CD4-positive, alpha-beta T cell (primary cell): ENCODE measurements around the gene ABCA10. TPM values are rescaled to one million over a fixed set of nuclear protein-coding genes. Genes with fewer than 3 reads are reported as not detected.

Experiments used
- ATAC-seq: fragments of 200-7000 bp; cut with Tn5 transposase; one replicate; pipeline ENCODE4 v1.10.0; 2022; ENCODE audit warnings: mild to moderate bottlenecking; ENCODE audit not compliant: poor library complexity
- CTCF ChIA-PET: fragments of 350-600 bp; sonication (Branson Sonifier 250); formaldehyde crosslinking; loops from one replicate; lab custom pipeline; 2021; ENCODE audit warnings: antibody characterized with exemption, inconsistent platforms; lab: Charles Lee
- POLR2A ChIA-PET: fragments of 350-600 bp; sonication (Branson Sonifier 250); formaldehyde crosslinking; loops from one replicate; lab custom pipeline; 2021; ENCODE audit warnings: antibody characterized with exemption, inconsistent platforms; lab: Charles Lee
- DNase-seq, 14 experiments: peaks; one replicate each; pipeline ENCODE4 v3.0.0-alpha.2; 2013 to 2020; ENCODE audit warnings: mixed read lengths in 2 of 14
- H3K27ac ChIP-seq, 2 donors: one replicate each; pipeline versions ENCODE4 v1.5.1 to v1.7.0; 2013; ENCODE audit warnings: low read length in 2 of 2, low read depth in 1 of 2, mild to moderate bottlenecking in 1 of 2
- H3K27me3 ChIP-seq, 2 experiments: 1 replicate in 1 of 2; 2 replicates in 1 of 2; pipeline versions ENCODE4 v1.6.1 to v1.7.0; 2013; ENCODE audit warnings: low read length in 2 of 2, control low read depth in 1 of 2, mild to moderate bottlenecking in 1 of 2, moderate library complexity in 1 of 2; ENCODE audit not compliant: insufficient read depth in 2 of 2, control insufficient read depth in 1 of 2
- H3K36me3 ChIP-seq: one replicate; pipeline ENCODE4 v1.6.1; 2013; ENCODE audit warnings: low read length, control low read depth; ENCODE audit not compliant: insufficient read depth
- H3K4me1 ChIP-seq: one replicate; pipeline ENCODE4 v1.6.1; 2013; ENCODE audit warnings: low read length, control low read depth; ENCODE audit not compliant: insufficient read depth
- H3K4me3 ChIP-seq: one replicate; pipeline ENCODE4 v1.5.1; 2013; ENCODE audit warnings: mild to moderate bottlenecking, low read length, moderate library complexity
- H3K9me3 ChIP-seq, 2 experiments: 1 replicate in 1 of 2; 2 replicates in 1 of 2; pipeline versions ENCODE4 v1.6.1 to v1.7.0; 2013; ENCODE audit warnings: low read length in 2 of 2, mild to moderate bottlenecking in 2 of 2, control low read depth in 1 of 2, moderate library complexity in 1 of 2; ENCODE audit not compliant: control insufficient read depth in 1 of 2, insufficient read depth in 1 of 2
- H3K27ac Mint-ChIP-seq: one replicate; pipeline ENCODE4 v1.8.0; 2020; ENCODE audit warnings: mixed read lengths
- H3K27me3 Mint-ChIP-seq: one replicate; pipeline ENCODE4 v1.8.0; 2021; ENCODE audit warnings: mixed read lengths
- H3K36me3 Mint-ChIP-seq: one replicate; pipeline ENCODE4 v1.8.0; 2021; ENCODE audit warnings: low read depth, mixed read lengths
- H3K4me1 Mint-ChIP-seq: one replicate; pipeline ENCODE4 v1.8.0; 2021; ENCODE audit warnings: low read depth, mixed read lengths
- H3K4me3 Mint-ChIP-seq: one replicate; pipeline ENCODE4 v1.8.0; 2020; ENCODE audit warnings: mild to moderate bottlenecking, mixed read lengths
- H3K9me3 Mint-ChIP-seq: one replicate; pipeline ENCODE4 v1.8.0; 2020; ENCODE audit warnings: mixed read lengths
- intact Hi-C, 2 experiments: fragments of 100-400 bp; cut with DNase I in 1 of 2; cut with micrococcal nuclease in 1 of 2; formaldehyde crosslinking; loops; one replicate each; pipeline versions ENCODE4 v1.15.1 to v1.9.0; 2023 to 2025; cut with DNase I, micrococcal nuclease
- total RNA-seq, 174 experiments: library from RNA in 2 of 174; stranded (reverse) in 2 of 174; gene quantifications; one replicate each; pipeline ENCODE4 v1.2.3 and lab custom pipeline; 2021 to 2026
- TF ChIP-seq, protein P1 (sequence below): fragments of 200-600 bp; IDR thresholded peaks from one replicate; pipeline ENCODE4 v1.8.0; 2022; ENCODE audit warnings: antibody characterized with exemption, mild to moderate bottlenecking

ABCA10 gene
- total RNA-seq, 2 experiments from 2014 or later: 0.77 to 1.5 TPM

DNA sequence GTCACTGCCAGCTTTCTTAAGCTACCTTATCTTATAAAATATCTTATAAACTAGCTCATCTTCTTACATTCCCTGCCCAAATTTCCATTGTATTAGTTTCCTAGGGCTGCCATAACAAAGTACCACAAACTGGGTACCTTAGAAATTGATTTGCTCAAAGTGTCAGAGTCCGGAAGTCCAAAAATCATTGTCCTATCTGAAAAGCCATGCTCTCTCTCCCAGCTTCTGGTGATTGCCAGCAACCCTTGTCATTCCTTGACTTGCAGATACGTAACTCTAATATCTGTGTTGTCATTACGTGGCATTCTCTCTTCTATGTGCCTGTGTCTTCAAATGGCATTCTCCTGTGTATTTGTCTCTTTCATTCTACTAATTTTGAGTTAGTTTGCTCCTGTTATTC is 2.3 kb upstream of the ABCA10 start:
- H3K27ac Mint-ChIP-seq: no peak overlapping the region

DNA sequence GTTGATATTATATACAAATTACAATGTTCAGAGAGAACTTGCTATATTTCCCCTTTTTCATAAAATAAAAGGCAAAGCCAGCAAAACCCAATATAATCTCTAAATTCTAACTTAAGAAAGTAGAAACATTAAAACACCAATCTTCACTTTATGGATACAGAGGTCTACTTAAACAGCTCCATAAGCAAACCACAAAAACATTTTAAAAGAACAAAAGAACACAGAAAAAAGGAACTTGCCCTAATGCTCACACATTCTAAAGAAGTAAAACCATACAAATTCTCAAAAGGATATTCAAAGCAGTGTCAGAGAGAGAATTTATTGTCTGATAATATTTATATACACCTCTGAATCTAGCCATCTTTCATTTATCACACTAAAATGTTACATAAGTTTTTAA is 606 bp downstream of the ABCA10 start:
- Histone ChIP-seq H3K36me3 (no peaks in the 10 kb centered on the region), H3K27ac (no peak overlapping the region), H3K9me3 (peaks cover 0 to 10% of the 10 kb centered on the region in 2 experiments), H3K4me1 (no peaks in the 10 kb centered on the region), H3K27me3 (no peaks in the 10 kb centered on the region), H3K4me3 (no peak overlapping the region)
- DNase-seq: no peak
- TF ChIP-seq, protein P1, sequence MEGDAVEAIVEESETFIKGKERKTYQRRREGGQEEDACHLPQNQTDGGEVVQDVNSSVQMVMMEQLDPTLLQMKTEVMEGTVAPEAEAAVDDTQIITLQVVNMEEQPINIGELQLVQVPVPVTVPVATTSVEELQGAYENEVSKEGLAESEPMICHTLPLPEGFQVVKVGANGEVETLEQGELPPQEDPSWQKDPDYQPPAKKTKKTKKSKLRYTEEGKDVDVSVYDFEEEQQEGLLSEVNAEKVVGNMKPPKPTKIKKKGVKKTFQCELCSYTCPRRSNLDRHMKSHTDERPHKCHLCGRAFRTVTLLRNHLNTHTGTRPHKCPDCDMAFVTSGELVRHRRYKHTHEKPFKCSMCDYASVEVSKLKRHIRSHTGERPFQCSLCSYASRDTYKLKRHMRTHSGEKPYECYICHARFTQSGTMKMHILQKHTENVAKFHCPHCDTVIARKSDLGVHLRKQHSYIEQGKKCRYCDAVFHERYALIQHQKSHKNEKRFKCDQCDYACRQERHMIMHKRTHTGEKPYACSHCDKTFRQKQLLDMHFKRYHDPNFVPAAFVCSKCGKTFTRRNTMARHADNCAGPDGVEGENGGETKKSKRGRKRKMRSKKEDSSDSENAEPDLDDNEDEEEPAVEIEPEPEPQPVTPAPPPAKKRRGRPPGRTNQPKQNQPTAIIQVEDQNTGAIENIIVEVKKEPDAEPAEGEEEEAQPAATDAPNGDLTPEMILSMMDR: no peak
- Mint-ChIP-seq H3K4me3 (no peak overlapping the region), H3K36me3 (no peaks in the 10 kb centered on the region), H3K27me3 (no peaks in the 10 kb centered on the region), H3K4me1 (peaks cover 8% of the 10 kb centered on the region), H3K27ac (no peak overlapping the region), H3K9me3 (peaks cover 6% of the 10 kb centered on the region)
- intact Hi-C loops: no loop called here
- CTCF ChIA-PET: no interaction called here
- POLR2A ChIA-PET: no interaction called here
- ATAC-seq: no peak

More for the DNA sequence above, 2.3 kb upstream of the ABCA10 start:
- H3K4me3 Mint-ChIP-seq: no peak overlapping the region
- Histone ChIP-seq H3K9me3 (peaks cover 4 to 21% of the 10 kb centered on the region in 2 experiments), H3K4me3 (no peak overlapping the region), H3K27me3 (no peaks in the 10 kb centered on the region), H3K36me3 (no peaks in the 10 kb centered on the region), H3K27ac (no peak overlapping the region), H3K4me1 (no peaks in the 10 kb centered on the region)
- ChIA-PET POLR2A (no interaction called here), CTCF (no interaction called here)
- DNase-seq (no peak), ATAC-seq (no peak)
- H3K27me3 Mint-ChIP-seq: no peaks in the 10 kb centered on the region
- intact Hi-C loops: no loop called here
- no peaks in the 10 kb centered on the region for H3K4me1 Mint-ChIP-seq
- TF ChIP-seq, protein P1: no peak
- H3K36me3 Mint-ChIP-seq: no peaks in the 10 kb centered on the region
- H3K9me3 Mint-ChIP-seq: peaks cover 9% of the 10 kb centered on the region

DNA sequence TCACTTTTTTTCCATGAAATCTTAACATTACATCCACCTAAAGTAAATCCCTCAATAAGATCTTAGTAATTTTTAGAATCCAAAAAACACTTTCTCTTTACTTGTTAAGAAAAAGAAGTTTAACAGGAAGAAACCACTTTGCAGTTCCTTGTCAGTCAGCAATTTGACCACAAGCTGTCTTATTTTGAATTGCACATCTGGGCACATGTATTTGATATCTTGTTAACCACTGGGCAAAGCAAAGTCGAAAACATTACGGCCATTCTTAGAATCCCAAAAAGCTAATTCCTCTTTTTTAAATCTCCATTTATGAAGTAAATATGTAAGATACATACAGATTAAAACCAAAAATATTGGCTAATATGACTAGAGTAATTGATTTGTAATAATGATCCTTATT is 1.1 kb downstream of the ABCA10 start:
- POLR2A ChIA-PET: no interaction called here

More for the DNA sequence above, 1.1 kb downstream of the ABCA10 start:
- no peaks in the 10 kb centered on the region for H3K4me1 ChIP-seq
- intact Hi-C loops: no loop called here
- no peak overlapping the region for H3K27ac ChIP-seq
- peaks cover 4% of the 10 kb centered on the region for H3K9me3 Mint-ChIP-seq
- no peaks in the 10 kb centered on the region for H3K27me3 ChIP-seq
- H3K9me3 ChIP-seq: peaks cover 0 to 5% of the 10 kb centered on the region in 2 experiments
- no peak overlapping the region for H3K4me3 ChIP-seq
- no peak overlapping the region for H3K27ac Mint-ChIP-seq
- peaks cover 8% of the 10 kb centered on the region for H3K4me1 Mint-ChIP-seq
- CTCF ChIA-PET: no interaction called here
- H3K36me3 ChIP-seq: no peaks in the 10 kb centered on the region
- no peak overlapping the region for H3K4me3 Mint-ChIP-seq
- TF ChIP-seq, protein P1: no peak
- DNase-seq (no peak), ATAC-seq (no peak)
- H3K27me3 Mint-ChIP-seq: no peaks in the 10 kb centered on the region
- no peaks in the 10 kb centered on the region for H3K36me3 Mint-ChIP-seq
